8988T (cell line): ENCODE results near the gene DDX41.
"Not testable (repeated sequence)": the region's sequence is repeated elsewhere in the genome, so short reads cannot be mapped to it uniquely, and the experiment has no call there.

Experiments
- DNase-seq: peaks from one replicate; pipeline ENCODE4 v3.0.0; 2011

The DDX41 gene

DNA sequence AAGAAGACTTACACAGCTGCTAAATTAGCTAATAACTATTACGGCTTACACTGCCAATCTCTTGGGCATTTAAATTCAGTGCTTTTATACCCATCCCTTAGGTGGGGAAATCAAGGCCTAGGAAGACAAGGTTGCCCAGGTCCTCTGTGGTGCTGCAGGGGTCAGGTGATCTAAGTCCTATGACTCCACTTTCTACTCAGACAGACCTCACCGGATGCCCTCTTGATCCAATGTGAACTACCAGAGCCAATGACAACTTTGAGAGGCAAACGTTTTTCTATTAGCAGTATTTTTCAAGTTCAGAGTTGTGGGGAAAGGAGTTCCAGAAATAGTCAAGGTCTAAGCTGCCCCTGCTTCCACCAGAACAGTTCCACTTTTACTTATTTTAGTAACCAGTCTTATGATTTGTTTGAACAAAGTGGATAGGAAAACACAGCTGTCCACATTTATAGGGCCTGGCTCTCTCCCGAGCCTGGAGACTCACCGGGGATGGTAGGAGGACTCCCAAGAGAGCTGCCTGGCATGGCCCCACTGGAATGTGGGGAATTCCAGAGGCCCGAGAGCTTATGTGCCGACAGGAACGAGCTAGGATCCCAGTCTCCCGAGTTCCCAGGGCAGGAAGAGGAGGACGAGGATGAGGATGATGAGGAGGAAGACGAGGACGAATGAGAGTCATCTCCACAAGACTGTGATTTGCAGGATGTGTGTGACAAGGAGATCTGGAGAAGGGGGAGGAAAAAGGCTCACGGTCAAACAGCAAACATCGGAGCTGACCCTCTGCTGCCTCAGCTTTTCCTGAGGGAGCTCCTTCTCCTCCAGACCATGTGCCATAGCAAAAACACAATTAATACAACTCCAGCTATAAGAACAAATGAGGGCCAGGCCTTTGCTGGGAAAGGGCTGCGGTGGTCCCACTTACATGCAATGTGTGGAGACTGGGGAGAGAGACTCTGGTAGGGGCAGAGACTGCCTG is 20.9 kb upstream of the DDX41 start:
- peak; percentile 70 for DNase-seq

DNA sequence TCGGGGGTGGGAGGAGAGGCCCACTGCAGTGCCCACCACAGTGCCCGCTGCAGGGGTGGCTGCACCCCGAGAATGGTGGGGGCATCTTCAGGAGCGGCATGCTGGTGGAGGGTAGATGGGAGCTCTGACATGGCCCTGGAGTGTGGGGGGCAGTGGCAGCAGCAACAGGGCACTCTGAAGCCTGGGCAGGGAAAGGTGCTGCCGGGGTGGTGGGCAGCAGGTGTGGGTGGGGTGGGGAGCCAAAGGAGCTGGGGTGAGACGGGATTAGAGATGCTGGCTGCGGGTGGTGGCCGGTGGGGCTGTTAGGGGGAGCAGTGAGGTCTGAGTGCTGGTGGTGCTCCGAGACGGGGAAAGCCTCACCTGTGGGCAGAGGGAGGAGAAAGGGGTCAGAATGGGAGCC is 19.6 kb upstream of the DDX41 start:
- DNase-seq: no peak

- DNase-seq: no peak
These were observed 18.4 kb upstream of the DDX41 start for GRCh38 chr5:177535125-177535524.

GRCh38 chr5:177534433-177534832 is 17.7 kb upstream of the DDX41 start:
- not testable (repeated sequence) for DNase-seq

GRCh38 chr5:177531209-177531940 is 14.6 kb upstream of the DDX41 start:
- DNase-seq: no peak

- no peak for DNase-seq
These were observed 13.9 kb upstream of the DDX41 start for GRCh38 chr5:177530638-177531037.

DNA sequence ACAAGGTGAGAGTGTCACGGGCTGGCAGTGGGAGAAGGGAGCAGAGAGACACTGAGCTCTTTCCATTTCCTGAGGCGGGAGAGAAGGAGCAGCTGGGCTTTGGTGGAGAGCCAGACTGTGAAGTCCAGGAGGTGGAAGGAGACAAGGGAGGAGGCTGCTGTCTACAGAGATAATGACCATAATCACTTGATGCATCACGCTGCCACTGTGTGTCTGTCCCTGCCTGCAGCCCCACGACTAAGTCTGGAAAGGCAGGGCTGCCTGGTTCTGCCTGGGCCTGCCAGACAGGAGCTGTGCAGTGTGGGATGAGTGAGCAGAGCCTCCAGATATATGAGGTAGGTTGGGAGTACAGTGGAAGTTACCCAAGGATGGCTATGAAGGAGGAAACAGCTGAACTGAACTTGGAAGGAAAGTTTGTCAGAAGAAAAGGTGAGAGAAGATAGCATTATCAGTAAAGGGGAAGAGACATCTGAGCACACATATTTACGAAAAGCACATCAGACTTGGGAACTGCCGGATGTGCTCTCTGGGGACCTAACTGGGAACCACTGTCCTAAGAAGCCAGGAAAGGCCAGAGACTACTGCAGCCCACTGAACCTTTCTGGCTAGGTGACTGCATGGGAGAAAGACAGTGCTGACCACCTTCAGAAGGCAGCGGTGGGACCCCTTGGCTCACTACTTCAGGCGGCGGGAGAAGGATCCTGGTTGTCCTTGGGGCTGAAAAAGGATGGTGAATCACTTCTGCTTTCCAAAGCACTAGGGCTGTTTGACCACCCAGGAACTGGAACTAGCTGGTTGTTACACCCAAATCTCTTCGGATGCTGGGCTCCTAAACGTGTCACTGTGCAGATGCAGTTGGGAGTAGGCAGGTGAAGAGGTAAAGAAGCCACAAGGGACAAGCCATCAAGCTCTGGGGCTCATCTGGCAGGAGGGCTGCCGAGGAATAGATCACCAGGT is 12.8 kb upstream of the DDX41 start:
- DNase-seq: no peak

DNA sequence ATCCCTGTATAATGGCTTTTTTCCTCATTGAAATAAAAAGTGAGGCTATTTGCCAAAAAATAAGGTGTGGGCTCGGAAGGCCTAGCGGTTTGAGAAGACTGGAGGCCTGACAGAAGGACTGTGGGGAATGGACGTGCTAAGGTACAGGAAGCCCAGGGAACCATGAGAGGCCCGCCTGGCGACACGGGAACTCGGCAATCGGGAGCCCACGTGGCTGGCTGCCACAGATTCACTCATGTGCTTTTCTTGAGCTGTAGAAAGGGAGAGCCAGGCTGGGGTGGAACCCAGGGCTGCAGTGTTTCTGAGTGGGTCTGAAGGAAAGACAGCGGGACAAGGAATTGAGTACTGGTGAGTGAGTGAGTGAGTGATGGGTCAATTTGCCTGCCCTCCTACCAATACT is 11.9 kb upstream of the DDX41 start:
- no peak for DNase-seq

- DNase-seq: no peak
These were observed 10.8 kb upstream of the DDX41 start for GRCh38 chr5:177527595-177527994.

DNA sequence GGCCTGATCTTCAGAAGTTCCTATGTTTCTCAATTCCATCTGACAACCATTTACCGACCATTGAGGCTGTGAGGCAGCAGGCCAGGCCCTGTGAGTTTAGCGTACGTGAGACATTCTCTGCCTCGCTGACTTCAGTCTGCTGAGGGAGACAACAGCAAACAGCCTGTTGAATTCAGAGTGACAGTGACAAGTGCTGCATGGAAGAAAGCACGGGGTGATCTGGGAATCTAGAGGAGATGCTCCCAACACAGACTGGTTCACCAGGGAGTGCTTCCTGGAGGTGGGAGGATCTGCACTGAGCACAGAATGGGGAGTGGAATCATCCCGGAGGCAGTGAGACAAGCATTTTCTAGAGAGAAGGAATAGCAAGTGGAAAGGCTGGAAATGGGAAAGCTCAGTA is 10.0 kb upstream of the DDX41 start:
- DNase-seq: no peak

GRCh38 chr5:177526191-177526590 is 9.4 kb upstream of the DDX41 start:
- DNase-seq: no peak

- DNase-seq: no peak
These were observed 8.3 kb upstream of the DDX41 start for GRCh38 chr5:177524941-177525655.

GRCh38 chr5:177524539-177524900 is 7.8 kb upstream of the DDX41 start:
- no peak for DNase-seq

DNA sequence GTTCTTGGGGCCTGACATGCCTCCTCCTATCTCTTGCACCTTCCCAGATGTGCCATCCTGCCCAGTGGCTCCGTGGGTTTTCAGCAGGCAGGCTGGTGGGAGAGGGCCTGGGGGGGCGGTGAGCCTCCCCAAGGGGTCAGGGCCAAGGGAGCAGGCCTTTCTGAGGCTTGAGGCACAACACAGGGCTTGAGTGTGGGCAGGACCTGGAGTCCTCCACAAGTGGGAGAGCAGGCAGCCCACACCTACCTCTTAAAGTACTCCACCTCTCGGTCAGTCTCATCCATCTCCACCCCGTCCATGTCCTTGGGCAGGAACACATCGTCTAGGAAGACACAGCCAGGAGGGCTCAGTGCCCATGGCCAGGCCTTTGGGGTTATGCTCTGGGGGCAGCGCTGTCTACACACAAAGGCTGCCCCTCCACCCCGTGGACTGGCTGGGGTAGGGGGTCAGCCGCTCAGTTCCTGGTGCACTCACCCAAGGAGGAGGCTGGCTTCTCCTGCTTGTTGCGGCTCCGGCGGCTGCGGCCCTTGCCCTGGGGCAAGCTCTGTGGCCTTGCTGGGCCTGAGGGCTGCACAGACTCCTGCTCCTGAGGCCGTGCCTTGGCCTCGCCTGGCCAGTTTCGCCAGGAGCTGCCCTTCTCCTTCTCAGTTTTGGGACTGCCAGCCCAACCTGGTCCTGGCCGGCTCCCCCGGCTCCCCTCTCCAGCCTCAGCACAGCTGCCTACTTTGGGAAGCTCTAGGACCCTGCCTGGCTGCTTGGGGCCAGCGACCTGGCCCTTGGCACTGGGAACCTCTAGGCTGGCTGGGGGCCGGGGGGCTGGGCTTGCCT is 7.2 kb upstream of the DDX41 start:
- no peak for DNase-seq

DNA sequence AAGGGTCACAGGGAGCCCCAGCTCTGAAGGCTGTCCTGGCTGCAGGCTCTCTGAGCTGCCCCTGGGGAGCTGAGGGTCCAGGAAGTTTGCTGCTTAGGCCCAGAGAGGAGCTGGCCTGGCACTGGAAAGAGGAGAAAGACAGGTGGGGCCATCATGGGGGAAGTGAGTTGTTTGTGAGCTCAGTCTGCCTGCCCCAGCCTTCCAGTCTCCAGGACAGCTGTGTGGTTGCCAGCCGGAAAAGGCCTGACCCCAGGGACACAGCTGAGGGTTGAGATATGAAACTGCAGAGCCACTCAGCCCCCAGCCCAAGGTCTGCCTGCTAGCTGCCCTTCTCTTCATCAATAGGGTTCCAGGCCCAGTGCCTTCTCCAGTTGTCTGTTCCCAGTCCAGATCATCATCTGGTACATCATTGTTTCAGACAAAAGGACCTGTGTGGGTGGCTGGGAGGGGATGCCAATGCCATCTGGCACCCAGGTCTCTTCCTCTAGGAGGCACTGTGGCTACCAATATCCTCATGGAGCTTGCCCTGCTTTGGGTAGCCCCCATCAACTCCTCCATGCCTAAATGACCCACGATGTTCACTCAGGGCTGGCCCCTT is 4.3 kb upstream of the DDX41 start:
- no peak for DNase-seq

DNA sequence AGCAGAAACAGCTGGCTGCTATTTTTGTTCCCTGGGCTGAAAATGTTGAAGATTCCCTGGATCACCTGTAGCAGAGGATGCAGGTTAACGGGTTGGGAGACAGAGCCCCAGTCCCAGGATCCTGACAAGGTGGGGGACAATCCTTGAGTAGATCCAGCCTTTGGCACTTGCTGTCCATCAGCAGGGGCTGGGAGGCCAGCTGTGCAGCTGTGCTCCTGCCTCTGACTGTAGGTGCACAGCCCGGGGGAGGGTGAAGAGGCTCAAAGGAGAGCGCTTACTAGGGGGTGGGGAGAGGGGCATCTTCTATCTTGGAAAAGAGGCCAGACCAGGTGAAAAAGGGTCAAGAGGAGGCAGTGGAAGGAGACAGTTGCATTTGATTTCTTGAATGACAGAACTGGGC is 3.5 kb upstream of the DDX41 start:
- no peak for DNase-seq

- DNase-seq: no peak
These were observed 2.9 kb upstream of the DDX41 start for GRCh38 chr5:177519463-177520235.

- DNase-seq: no peak
These were observed 1.2 kb downstream of the DDX41 start for GRCh38 chr5:177515580-177515979.

- no peak for DNase-seq
These were observed 2.2 kb downstream of the DDX41 start for GRCh38 chr5:177514541-177514940.

- DNase-seq: no peak
These were observed 3.3 kb downstream of the DDX41 start for GRCh38 chr5:177513500-177513899.
